PC-9 (cell line): ENCODE data around the gene XIRP2.

Experiments used
- EZH2 ChIP-seq: fragments of 200-600 bp; sonication (generic); IDR thresholded peaks from 2 replicates; pipeline ENCODE4 v1.8.0; 2017; ENCODE audit warnings: antibody characterized with exemption, low read depth
- TF ChIP-seq, protein P1 (sequence below): fragments of 200-600 bp; sonication (generic); conservative IDR thresholded peaks from 2 replicates; pipeline ENCODE4 v1.6.1; 2017; ENCODE audit warnings: mixed run types, antibody characterized with exemption, mild to moderate bottlenecking, moderate library complexity

GRCh38 chr2:167110345-167110744 lies 222.1 kb downstream of the XIRP2 start:
- TF ChIP-seq, protein P1, sequence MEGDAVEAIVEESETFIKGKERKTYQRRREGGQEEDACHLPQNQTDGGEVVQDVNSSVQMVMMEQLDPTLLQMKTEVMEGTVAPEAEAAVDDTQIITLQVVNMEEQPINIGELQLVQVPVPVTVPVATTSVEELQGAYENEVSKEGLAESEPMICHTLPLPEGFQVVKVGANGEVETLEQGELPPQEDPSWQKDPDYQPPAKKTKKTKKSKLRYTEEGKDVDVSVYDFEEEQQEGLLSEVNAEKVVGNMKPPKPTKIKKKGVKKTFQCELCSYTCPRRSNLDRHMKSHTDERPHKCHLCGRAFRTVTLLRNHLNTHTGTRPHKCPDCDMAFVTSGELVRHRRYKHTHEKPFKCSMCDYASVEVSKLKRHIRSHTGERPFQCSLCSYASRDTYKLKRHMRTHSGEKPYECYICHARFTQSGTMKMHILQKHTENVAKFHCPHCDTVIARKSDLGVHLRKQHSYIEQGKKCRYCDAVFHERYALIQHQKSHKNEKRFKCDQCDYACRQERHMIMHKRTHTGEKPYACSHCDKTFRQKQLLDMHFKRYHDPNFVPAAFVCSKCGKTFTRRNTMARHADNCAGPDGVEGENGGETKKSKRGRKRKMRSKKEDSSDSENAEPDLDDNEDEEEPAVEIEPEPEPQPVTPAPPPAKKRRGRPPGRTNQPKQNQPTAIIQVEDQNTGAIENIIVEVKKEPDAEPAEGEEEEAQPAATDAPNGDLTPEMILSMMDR, result no peak
- TF ChIP-seq EZH2, result no peak
